Tibial nerve (tissue), 4 donors: Measurements from ENCODE around the gene GCK. TPM values are rescaled to one million over a fixed set of nuclear protein-coding genes. Genes with fewer than 3 reads are reported as not detected.

Experiments used
- DNase-seq, 2 donors: peaks; one replicate each; pipeline ENCODE4 v3.0.0-alpha.2; 2019; ENCODE audit warnings: low spot score in 2 of 2
- H3K27ac ChIP-seq, 4 donors: fragments of 200-600 bp; sonication (generic) in 3 of 4; one replicate each; pipeline ENCODE4 v1.5.1; 2017 to 2019; ENCODE audit warnings: mild to moderate bottlenecking in 1 of 4
- H3K27me3 ChIP-seq, 2 donors: fragments of 200-600 bp; sonication (generic) in 1 of 2; one replicate each; pipeline versions ENCODE4 v1.5.1 to v1.6.0; 2017 to 2019
- H3K36me3 ChIP-seq, 3 donors: fragments of 200-600 bp; sonication (generic); one replicate each; pipeline ENCODE4 v1.5.1; 2018 to 2019
- H3K4me1 ChIP-seq, 4 donors: fragments of 200-600 bp; sonication (generic) in 3 of 4; one replicate each; pipeline ENCODE4 v1.5.1; 2017 to 2019
- H3K4me3 ChIP-seq, 4 donors: fragments of 200-600 bp; sonication (generic) in 3 of 4; one replicate each; pipeline ENCODE4 v1.5.1; 2017 to 2019; ENCODE audit warnings: mild to moderate bottlenecking in 1 of 4, moderate library complexity in 1 of 4
- H3K9me3 ChIP-seq, 4 donors: fragments of 200-600 bp; sonication (generic) in 3 of 4; one replicate each; pipeline ENCODE4 v1.5.1; 2017 to 2019
- CTCF ChIP-seq, 5 experiments: fragments of 200-600 bp in 3 of 5; fragments of 450-650 bp in 2 of 5; sonication (generic) in 3 of 5; IDR thresholded peaks; one replicate each; pipeline ENCODE4 v1.5.1; 2016 to 2019; ENCODE audit warnings: antibody characterized with exemption in 5 of 5, mild to moderate bottlenecking in 3 of 5, moderate library complexity in 2 of 5
- EP300 ChIP-seq, 2 donors: sonication (generic); formaldehyde crosslinking; IDR thresholded peaks; one replicate each; pipeline ENCODE4 v1.6.1; 2017; ENCODE audit warnings: antibody characterized with exemption in 2 of 2, mild to moderate bottlenecking in 1 of 2
- POLR2A ChIP-seq, 2 donors: fragments of 450-650 bp; IDR thresholded peaks; one replicate each; pipeline ENCODE4 v1.6.1; 2017; ENCODE audit warnings: antibody characterized with exemption in 2 of 2, mild to moderate bottlenecking in 2 of 2, moderate library complexity in 2 of 2
- WGBS, 2 donors: methylation state at CpG; one replicate each; pipeline ENCODE4 v1.1.5; 2018; 5-methylcytosine and 5-hydroxymethylcytosine counted together
- total RNA-seq, 4 donors: library from RNA; depleted of rRNA; stranded (reverse); fragments of >200 nt; gene quantifications; one replicate each; pipeline ENCODE4 v1.1.0, GENCODE V29; 2016

The GCK gene
- total RNA-seq, 4 donors from 2014 or later: 2.3 to 3.0 (median 2.4) TPM; not detected in 1

GRCh38 chr7:44109991-44110390 is 79.2 kb downstream of the GCK start:
- H3K27me3 ChIP-seq: no peaks in the 10 kb centered on the region
- 91 to 92% methylated on average over 13 to 17 of the region's 18 CpGs for WGBS, 2 donors
- DNase-seq: no peak
- peaks cover 0 to 86% (median 0%) of the 10 kb centered on the region in 3 donors for H3K36me3 ChIP-seq
- no peak for TF ChIP-seq POLR2A (IDR thresholded peaks at IDR 0.05)
- TF ChIP-seq CTCF (IDR thresholded peaks at IDR 0.05): no peak
- no peak for TF ChIP-seq EP300 (IDR thresholded peaks at IDR 0.05)
- peaks cover 0 to 30% (median 10%) of the 10 kb centered on the region in 4 donors for H3K4me1 ChIP-seq
- no peaks in the 10 kb centered on the region for H3K9me3 ChIP-seq
- H3K27ac ChIP-seq: no peak overlapping the region
- no peak overlapping the region for H3K4me3 ChIP-seq

DNA sequence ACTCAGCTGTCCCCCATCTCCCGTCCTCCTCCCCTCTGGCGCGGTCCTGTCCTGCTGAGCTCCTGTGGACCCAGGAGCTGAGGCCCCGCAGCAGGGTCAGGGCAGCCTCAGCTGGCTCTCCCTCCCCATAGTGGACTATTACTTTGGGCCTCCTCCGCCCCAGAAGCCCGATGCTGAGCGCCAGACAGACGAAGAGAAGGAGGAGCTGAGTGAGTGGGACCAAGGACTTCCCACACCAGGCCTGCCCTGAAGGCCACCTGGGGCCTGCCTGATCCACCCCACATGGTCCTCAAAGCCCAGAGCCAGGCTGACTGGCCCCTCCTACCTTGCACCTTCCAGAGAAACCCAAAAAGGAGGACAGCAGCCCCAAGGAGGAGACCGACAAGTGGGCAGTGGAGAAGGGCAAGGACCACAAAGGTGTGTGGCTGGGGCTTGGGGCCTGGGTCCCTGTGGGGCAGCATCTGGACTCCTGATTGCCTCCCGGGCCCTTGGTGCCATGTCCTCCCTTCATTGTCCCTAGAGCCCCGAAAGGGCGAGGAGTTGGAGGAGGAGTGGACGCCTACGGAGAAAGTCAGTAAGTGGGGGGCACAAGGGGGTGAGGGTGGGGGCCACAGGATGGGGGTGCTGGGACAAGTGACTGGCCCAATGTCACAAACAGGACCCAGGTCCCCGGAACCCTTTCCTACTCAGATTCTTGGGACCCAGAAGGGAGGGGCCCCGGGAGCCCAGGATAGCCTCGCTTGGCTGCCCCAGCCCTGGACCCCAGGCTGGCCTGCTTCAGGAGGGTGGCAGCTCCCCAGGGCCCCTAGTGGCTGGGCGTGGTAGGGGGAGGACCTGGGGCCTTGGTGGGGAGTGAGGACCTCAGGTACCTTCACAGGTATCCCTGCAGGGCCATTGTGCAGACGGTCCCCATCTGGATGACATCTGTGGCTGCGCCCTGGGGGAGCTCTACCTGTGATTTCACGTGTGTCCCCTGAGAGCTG is 80.2 kb downstream of the GCK start:
- H3K4me1 ChIP-seq: peaks cover 0 to 38% (median 14%) of the 10 kb centered on the region in 4 donors
- H3K4me3 ChIP-seq: no peak overlapping the region
- 76 to 81% methylated on average over 19 to 21 of the region's 21 CpGs for WGBS, 2 donors
- H3K36me3 ChIP-seq: peaks cover 0 to 77% (median 0%) of the 10 kb centered on the region in 3 donors
- H3K9me3 ChIP-seq: no peaks in the 10 kb centered on the region
- H3K27me3 ChIP-seq: no peaks in the 10 kb centered on the region
- DNase-seq: no peak
- TF ChIP-seq EP300 (IDR thresholded peaks at IDR 0.05): no peak
- peak in 1 of 5 experiments; percentile 6 for TF ChIP-seq CTCF (IDR thresholded peaks at IDR 0.05)
- H3K27ac ChIP-seq: peak overlapping the region in 2 of 4 donors; percentile 11 to 97

DNA sequence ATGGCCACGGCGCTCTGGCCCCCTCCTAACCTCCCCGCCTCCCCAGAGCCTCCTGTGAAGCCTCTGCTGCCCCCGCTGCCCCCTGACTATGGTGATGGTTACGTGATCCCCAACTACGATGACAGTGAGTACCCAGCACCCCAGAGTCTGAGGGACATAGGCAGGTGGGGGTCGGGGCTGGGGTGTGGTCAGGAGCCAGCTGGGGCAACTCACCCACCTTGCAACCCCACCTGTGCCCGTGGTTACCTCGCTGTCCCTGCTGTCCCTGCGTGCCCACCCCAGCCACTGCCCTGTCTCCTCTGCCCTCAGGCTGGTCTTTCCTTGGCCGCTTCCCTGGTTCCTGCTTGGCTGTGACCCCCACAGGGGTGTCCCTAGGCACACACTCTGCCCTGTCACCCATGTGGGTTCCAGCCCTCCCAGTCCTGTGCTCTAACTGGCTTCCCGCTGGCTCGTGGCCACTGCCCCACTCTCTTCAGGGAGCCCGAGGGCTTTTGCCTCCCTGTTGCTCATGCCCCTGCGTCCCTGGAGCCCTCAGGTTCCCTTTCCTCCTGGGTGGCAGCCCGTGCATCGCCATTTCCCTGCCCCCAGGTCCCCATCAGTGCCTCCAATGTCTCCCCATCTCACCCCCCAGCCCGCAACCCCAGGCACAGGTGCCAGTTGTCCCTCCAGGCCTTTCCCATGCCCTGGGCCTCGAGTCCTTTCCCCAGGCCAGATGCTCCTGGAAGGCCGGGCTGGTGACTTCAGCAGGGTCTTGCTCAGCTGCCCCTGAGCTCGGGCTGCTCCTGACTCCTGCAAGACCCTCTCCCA is 81.1 kb downstream of the GCK start:
- TF ChIP-seq CTCF (IDR thresholded peaks at IDR 0.05) (no peak), EP300 (IDR thresholded peaks at IDR 0.05) (no peak), POLR2A (IDR thresholded peaks at IDR 0.05) (no peak)
- no peaks in the 10 kb centered on the region for H3K9me3 ChIP-seq
- H3K4me3 ChIP-seq: no peak overlapping the region
- H3K4me1 ChIP-seq: peaks cover 0 to 47% (median 18%) of the 10 kb centered on the region in 4 donors
- H3K36me3 ChIP-seq: peaks cover 0 to 68% (median 0%) of the 10 kb centered on the region in 3 donors
- H3K27me3 ChIP-seq: no peaks in the 10 kb centered on the region
- DNase-seq: no peak
- 84 to 90% methylated on average over 19 to 21 of the region's 21 CpGs for WGBS, 2 donors
- peak overlapping the region in 3 of 4 donors; percentile 13 to 97 (median 91) for H3K27ac ChIP-seq

DNA sequence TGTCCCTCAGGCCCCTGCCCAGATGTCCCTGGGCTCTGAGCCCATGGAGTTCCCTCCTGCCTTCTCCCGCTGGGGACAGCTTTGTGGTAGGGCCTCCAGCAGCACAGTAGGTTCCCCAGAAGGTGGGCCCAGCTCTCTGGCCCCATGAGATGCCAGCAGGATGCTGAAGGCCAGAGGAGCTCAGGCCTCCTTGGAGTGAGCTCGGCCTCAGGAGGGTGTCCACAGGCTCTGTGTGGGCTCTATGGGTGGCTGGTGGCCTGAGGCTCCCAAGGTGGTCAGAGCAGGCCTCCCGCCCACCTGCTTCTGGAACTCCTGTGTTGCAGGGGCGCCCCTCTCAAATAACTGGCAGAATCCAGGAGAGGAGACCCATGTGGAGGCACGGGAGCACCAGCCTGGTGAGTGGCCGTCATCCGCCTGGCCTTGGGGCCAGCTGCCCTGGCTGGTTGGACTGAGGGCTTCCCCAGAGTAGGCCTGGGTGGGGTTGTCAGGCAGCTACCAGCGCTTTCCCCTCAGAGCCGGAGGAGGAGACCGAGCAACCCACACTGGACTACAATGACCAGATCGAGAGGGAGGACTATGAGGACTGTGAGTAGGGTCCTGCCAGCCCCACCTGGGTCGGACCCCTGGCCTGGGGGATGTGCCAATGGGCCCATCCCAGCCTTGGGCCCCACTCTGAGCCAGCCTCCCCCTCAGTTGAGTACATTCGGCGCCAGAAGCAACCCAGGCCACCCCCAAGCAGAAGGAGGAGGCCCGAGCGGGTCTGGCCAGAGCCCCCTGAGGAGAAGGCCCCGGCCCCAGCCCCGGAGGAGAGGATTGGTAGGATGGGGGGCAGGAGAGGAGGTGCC is 81.9 kb downstream of the GCK start:
- Histone ChIP-seq H3K4me1 (peaks cover 0 to 55% (median 21%) of the 10 kb centered on the region in 4 donors), H3K9me3 (no peaks in the 10 kb centered on the region), H3K4me3 (no peak overlapping the region), H3K27ac (peak overlapping the region; percentile 13 to 97 (median 82)), H3K36me3 (peaks cover 0 to 59% (median 0%) of the 10 kb centered on the region in 3 donors), H3K27me3 (no peaks in the 10 kb centered on the region)
- TF ChIP-seq EP300 (IDR thresholded peaks at IDR 0.05): no peak
- TF ChIP-seq POLR2A (IDR thresholded peaks at IDR 0.05): no peak
- WGBS, 2 donors: 90 to 92% methylated on average over 13 to 17 of the region's 18 CpGs
- DNase-seq: no peak
